NCI-H1092 treated with DMSO at 0.1 percent for 48 hours (cell line): Measurements from ENCODE around the gene KLHDC7B.

Source experiments
- DNase-seq: peaks from one replicate; lab custom pipeline; 2025; lab: John Stamatoyannopoulos, UW

KLHDC7B gene

GRCh38 chr22:50548040-50548920 is 2.6 kb downstream of the KLHDC7B start:
- no peak for DNase-seq

- no peak for DNase-seq
Observed at GRCh38 chr22:50548921-50549790, 3.5 kb downstream of the KLHDC7B start.

- no peak for DNase-seq
Observed at GRCh38 chr22:50550395-50550794, 4.7 kb downstream of the KLHDC7B start.

GRCh38 chr22:50551160-50551752 is 5.6 kb downstream of the KLHDC7B start:
- DNase-seq = no peak

- no peak for DNase-seq
Observed at GRCh38 chr22:50553310-50553709, 7.6 kb downstream of the KLHDC7B start.

DNA sequence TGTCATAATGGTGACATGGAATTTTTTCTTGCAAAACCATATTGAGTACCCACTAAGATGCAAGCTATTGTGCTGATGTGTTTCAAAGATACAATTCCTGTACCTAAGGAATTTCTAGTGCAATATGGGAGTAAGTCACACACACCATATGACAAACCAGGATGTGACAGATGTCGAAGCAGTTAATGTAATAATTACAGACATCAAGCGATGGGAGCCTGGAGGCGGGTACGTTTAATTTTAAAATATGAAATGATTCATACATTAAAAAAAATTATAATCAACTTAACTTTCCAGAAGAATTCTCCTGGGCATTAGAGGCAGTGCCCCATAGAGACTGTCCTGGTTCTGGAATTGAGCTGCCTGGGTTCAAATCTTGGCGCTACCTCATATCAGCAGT is 11.0 kb downstream of the KLHDC7B start:
- DNase-seq = no peak

DNA sequence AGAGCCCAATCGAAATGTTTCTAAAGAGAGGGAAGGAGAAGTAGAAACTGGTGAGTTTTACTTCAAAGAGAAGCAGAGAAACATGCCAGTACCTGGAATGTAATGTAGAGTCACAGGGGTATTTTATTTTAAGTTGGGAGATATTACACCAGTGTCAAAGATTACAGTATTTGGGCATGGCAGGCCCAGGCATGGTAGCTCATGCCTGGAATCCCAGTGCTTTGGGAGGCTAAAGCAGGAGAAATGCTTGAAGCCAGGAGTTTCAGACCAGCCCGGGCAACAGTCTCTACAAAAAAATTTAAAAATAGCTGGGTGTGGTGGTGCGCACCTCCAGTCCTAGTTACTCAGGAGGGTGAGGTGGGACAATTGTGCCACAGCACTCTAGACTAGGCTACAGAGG is 14.3 kb downstream of the KLHDC7B start:
- DNase-seq = no peak

- DNase-seq = no peak
Observed at GRCh38 chr22:50561401-50562358, 16.0 kb downstream of the KLHDC7B start.

DNA sequence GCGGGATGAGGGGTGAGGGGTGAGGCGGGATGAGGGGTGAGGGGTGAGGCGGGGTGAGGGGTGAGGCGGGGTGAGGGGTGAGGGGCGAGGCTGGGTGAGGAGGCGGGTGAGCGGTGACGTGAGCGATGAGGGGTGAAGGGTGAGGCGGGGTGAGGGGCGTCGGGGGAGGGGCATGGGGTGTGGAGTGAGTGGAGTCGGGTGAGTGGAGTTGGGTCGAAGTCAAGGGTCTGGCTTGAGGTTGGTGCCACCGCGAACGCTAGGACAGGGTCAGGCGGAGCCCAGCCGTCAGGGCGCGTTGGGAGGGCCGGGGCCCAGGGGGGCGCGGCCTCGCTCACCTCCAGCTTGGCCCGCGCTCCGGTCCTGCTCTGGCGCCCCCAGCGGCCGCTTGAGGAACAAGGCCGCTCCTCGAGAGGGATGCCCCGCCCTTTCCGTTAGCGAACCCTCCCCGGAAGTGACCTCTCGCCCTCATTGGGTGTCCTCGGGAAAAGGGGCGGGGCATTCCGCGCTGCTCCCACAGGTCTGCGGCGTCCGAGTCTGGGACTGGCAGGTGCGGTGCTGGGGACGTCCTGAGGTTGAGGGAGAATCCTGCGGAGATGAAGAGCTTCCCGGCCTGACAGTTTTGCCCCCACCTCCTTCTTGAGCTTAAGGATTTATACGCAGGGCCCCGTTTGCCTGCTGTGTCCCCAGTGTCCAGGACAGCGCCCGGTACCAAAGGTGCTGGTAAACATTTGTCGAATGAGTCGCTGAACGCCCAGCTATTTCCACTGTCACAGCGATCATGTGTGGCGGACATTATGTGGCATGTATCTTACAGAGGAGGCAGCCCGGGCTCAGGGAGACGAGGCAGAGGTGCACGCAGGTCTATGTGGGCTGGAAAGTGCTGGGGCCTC is 17.1 kb downstream of the KLHDC7B start, which contains the start of gene SYCE3:
SYCE3 (minus strand) TSS at position 397 of the 890 bp plus-strand sequence. CDS start 6,514 bp downstream, outside the sequence.
- peak; percentile 56 for DNase-seq

GRCh38 chr22:50563413-50564160 is 17.9 kb downstream of the KLHDC7B start:
- no peak for DNase-seq

DNA sequence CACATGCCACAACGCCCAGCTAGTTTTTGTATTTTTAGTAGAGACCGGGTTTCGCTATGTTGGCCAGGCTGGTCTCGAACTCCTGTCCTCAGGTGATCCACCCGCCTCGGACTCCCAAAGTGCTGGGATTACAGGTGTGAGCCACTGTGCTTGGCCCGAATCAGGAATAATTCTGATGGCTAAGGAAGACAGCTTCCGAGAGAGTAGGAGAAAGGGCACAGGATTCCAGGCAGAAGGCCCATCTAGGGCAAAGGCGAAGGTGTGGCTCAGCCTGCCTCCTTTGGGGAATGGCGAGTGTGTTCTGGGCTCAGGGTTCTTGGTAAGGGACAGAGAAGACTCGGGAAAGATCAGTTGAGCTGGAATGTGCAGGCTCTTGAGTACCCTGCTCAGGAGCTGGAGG is 18.6 kb downstream of the KLHDC7B start:
- no peak for DNase-seq

DNA sequence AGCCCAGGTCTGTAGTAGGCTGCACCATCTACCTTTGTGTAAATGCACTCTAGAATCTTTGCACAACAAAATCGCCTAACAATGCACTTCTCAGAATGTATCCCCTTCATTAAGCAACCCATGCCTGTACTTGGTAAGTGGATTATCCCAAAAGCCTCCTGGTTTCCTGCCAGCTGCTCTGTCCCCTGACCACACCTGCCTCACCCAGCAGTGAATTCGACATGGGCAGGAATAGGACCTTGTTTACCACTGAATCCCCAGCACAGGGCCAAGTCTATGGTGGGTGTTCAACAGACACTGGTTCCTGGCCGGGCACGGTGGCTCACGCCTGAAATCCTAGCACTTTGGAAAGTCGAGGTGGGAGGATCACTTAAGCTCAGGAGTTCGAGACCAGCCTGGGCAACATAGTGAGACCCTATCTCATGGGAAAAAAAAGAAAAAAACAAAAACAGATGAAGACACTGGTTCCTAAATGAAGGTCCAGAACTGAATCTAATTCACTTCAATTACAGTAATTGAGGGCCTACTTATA is 22.1 kb downstream of the KLHDC7B start:
- no peak for DNase-seq

- DNase-seq = no peak
Observed at GRCh38 chr22:50568626-50569025, 22.9 kb downstream of the KLHDC7B start.

DNA sequence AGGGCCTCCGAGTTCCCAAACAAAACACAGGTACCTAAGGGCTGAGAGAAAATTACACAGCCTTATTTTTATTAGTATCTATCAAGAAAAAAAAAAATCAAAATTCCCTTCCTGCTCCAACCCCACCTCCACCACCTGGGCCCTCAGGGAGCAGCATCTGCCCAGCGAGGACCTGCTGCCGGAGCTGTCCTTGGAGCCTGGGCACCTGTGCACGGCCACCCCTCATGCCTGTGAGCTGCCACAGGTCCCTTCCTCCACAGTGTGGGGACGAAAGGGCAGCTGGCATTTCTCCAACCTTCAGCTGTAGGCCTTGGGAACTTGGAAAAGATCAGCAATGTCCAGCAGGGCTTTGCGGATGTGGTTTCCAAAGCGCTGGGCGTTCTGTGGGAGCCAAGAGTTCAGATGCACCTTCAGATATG is 23.4 kb downstream of the KLHDC7B start:
- DNase-seq = no peak

- no peak for DNase-seq
Observed at GRCh38 chr22:50569896-50570535, 24.3 kb downstream of the KLHDC7B start.

DNA sequence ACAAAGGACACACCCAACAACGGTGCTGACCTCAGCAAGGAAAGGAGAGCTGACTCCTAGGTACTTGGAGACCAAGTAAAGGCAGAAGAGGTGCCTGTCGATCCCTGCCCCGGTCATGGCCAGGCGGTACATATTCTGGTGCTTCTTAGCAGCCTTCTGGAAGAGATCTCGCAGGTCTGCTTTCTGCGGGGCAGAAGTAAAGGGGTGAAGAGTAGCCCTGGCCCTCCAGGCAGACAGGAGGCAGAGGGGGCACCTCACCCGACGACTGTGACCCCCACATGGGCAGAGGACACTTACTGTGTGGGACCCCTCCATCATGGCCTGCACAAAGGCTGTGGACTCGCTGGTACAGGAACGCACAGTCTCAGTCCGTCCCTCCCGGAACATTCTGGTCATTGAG is 25.2 kb downstream of the KLHDC7B start:
- DNase-seq = no peak

GRCh38 chr22:50571264-50572175 is 25.8 kb downstream of the KLHDC7B start:
- DNase-seq = no peak

GRCh38 chr22:50572965-50573364 is 27.3 kb downstream of the KLHDC7B start:
- DNase-seq = no peak
